HFFc6 (cell line): ENCODE data around the gene DENND1B. TPM values are rescaled to one million over a fixed set of nuclear protein-coding genes. Genes with fewer than 3 reads are reported as not detected.

Experiments used
- DNase-seq: peaks from one replicate; pipeline ENCODE4 v3.0.0-alpha.2; 2018
- H3K27ac Mint-ChIP-seq: 2 replicates; pipeline ENCODE4 v1.8.0; 2020; ENCODE audit warnings: mild to moderate bottlenecking, mixed read lengths
- H3K27me3 Mint-ChIP-seq: 2 replicates; pipeline ENCODE4 v1.8.0; 2021; ENCODE audit warnings: mild to moderate bottlenecking, moderate library complexity, mixed read lengths; ENCODE audit not compliant: insufficient read depth
- H3K36me3 Mint-ChIP-seq: 2 replicates; pipeline ENCODE4 v1.8.0; 2021; ENCODE audit warnings: low read depth, mixed read lengths
- H3K4me1 Mint-ChIP-seq: 2 replicates; pipeline ENCODE4 v1.8.0; 2020; ENCODE audit warnings: low read depth, mixed read lengths
- H3K4me3 Mint-ChIP-seq: 2 replicates; pipeline ENCODE4 v1.8.0; 2020; ENCODE audit warnings: mild to moderate bottlenecking, moderate library complexity, mixed read lengths
- H3K9me3 Mint-ChIP-seq: 2 replicates; pipeline ENCODE4 v1.8.0; 2020; ENCODE audit warnings: mild to moderate bottlenecking, mixed read lengths
- CTCF ChIP-seq: fragments of 200-600 bp; sonication (generic); IDR thresholded peaks from 2 replicates; pipeline ENCODE4 v1.5.0; 2021; ENCODE audit warnings: antibody characterized with exemption, mild to moderate bottlenecking
- total RNA-seq, 6 experiments: library from RNA; stranded (reverse); fragmentation: NEBNext Ultra II Directional; extraction: Animal tissue kit (Norgen Biotek cat#: 25700); gene quantifications; 2 replicates in 1 of 6; 3 replicates in 5 of 6; pipeline ENCODE4 v1.2.3, GENCODE V29; 2021

DENND1B gene
- total RNA-seq, 6 experiments from 2014 or later, result 6.4 to 9.0 (median 7.7) TPM

GRCh38 chr1:197750366-197750765, 24.9 kb downstream of the DENND1B start:
- TF ChIP-seq CTCF, result no peak
- no peak for DNase-seq
- Mint-ChIP-seq H3K9me3 (no peaks in the 10 kb centered on the region), H3K36me3 (peaks cover 34% of the 10 kb centered on the region), H3K4me1 (peaks cover 17% of the 10 kb centered on the region), H3K27me3 (no peaks in the 10 kb centered on the region), H3K4me3 (no peak overlapping the region), H3K27ac (no peak overlapping the region)

- DNase-seq, result no peak
- H3K4me1 Mint-ChIP-seq, result peaks cover 17% of the 10 kb centered on the region
- TF ChIP-seq CTCF, result no peak
Measured at GRCh38 chr1:197745911-197746310, 29.4 kb downstream of the DENND1B start.

GRCh38 chr1:197744979-197745378, 30.3 kb downstream of the DENND1B start:
- H3K4me3 Mint-ChIP-seq, result no peak overlapping the region
- H3K27ac Mint-ChIP-seq, result no peak overlapping the region
- H3K9me3 Mint-ChIP-seq, result no peaks in the 10 kb centered on the region
- no peak for DNase-seq
- H3K27me3 Mint-ChIP-seq, result no peaks in the 10 kb centered on the region
- H3K36me3 Mint-ChIP-seq, result peaks cover 27% of the 10 kb centered on the region
- no peak for TF ChIP-seq CTCF
- H3K4me1 Mint-ChIP-seq, result peaks cover 10% of the 10 kb centered on the region

More at GRCh38 chr1:197745911-197746310, 29.4 kb downstream of the DENND1B start:
- H3K36me3 Mint-ChIP-seq, result peaks cover 27% of the 10 kb centered on the region
- H3K27me3 Mint-ChIP-seq, result no peaks in the 10 kb centered on the region
- no peak overlapping the region for H3K27ac Mint-ChIP-seq
- H3K9me3 Mint-ChIP-seq, result no peaks in the 10 kb centered on the region
- H3K4me3 Mint-ChIP-seq, result no peak overlapping the region

GRCh38 chr1:197743578-197743977, 31.7 kb downstream of the DENND1B start:
- no peaks in the 10 kb centered on the region for H3K9me3 Mint-ChIP-seq
- peaks cover 3% of the 10 kb centered on the region; the same call in 1 of the 2 replicates for H3K4me1 Mint-ChIP-seq
- H3K36me3 Mint-ChIP-seq, result peaks cover 27% of the 10 kb centered on the region
- no peak for TF ChIP-seq CTCF
- H3K4me3 Mint-ChIP-seq, result no peak overlapping the region
- H3K27ac Mint-ChIP-seq, result no peak overlapping the region
- no peak for DNase-seq
- H3K27me3 Mint-ChIP-seq, result no peaks in the 10 kb centered on the region

- Mint-ChIP-seq H3K36me3 (peaks cover 8% of the 10 kb centered on the region; the same call in 1 of the 2 replicates), H3K4me1 (peaks cover 29% of the 10 kb centered on the region), H3K4me3 (no peak overlapping the region), H3K27ac (no peak overlapping the region), H3K9me3 (no peaks in the 10 kb centered on the region), H3K27me3 (no peaks in the 10 kb centered on the region)
- no peak for DNase-seq
- TF ChIP-seq CTCF, result no peak
Measured at GRCh38 chr1:197740992-197741391, 34.3 kb downstream of the DENND1B start.

- Mint-ChIP-seq H3K9me3 (no peaks in the 10 kb centered on the region), H3K27me3 (no peaks in the 10 kb centered on the region), H3K36me3 (peaks cover 9% of the 10 kb centered on the region; the same call in 1 of the 2 replicates), H3K4me1 (peaks cover 36% of the 10 kb centered on the region), H3K27ac (no peak overlapping the region), H3K4me3 (no peak overlapping the region)
- DNase-seq, result no peak
- no peak for TF ChIP-seq CTCF
Measured at GRCh38 chr1:197738927-197739326, 36.4 kb downstream of the DENND1B start.
